ENCODE results near the gene B3GALT5.

DNA sequence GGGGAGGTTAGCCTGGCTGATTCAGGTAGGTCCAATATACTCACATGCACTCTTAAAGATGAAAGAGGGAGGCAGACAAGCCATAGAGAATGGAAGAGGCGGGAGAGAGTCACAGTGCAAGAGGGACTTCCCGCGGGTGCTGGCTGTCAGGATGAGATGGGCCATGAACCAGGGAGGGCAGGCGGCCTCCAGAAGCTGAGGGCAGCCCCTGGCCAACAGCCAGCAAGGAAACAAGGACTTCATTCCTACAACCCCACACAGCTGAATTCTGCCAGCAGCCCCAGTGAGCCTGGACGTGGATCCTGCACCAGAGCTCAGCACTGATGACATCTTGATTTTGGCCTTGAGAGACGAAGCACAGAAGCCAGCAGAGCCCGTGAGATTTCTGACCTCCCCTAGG is 15.1 kb upstream of the B3GALT5 start:
- TF ChIP-seq, protein P1, sequence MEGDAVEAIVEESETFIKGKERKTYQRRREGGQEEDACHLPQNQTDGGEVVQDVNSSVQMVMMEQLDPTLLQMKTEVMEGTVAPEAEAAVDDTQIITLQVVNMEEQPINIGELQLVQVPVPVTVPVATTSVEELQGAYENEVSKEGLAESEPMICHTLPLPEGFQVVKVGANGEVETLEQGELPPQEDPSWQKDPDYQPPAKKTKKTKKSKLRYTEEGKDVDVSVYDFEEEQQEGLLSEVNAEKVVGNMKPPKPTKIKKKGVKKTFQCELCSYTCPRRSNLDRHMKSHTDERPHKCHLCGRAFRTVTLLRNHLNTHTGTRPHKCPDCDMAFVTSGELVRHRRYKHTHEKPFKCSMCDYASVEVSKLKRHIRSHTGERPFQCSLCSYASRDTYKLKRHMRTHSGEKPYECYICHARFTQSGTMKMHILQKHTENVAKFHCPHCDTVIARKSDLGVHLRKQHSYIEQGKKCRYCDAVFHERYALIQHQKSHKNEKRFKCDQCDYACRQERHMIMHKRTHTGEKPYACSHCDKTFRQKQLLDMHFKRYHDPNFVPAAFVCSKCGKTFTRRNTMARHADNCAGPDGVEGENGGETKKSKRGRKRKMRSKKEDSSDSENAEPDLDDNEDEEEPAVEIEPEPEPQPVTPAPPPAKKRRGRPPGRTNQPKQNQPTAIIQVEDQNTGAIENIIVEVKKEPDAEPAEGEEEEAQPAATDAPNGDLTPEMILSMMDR (IDR thresholded peaks at IDR 0.05; ENCODE audit: insufficient read depth, low read depth, low read length) = no peak
- no peak for TF ChIP-seq EZH2 (IDR thresholded peaks at IDR 0.05; ENCODE audit: insufficient read depth, low read length)
